ENCODE measurements around the gene RAPGEF3.

The RAPGEF3 gene

GRCh38 chr12:47773062-47773857 is 14.6 kb upstream of the RAPGEF3 start, which contains the start of gene SLC48A1 (continued):
- TF ChIP-seq ZNF24 (tag by site-specific recombination; IDR thresholded peaks at IDR 0.05) (no peak), ZBTB17 (tag by site-specific recombination; IDR thresholded peaks at IDR 0.05) (0 out of 2 replicates have a peak, but pooled peaks have one; percentile 17), ZNF423 (tag by site-specific recombination; IDR thresholded peaks at IDR 0.05) (peak; percentile 76), ZNF677 (tag by site-specific recombination; IDR thresholded peaks at IDR 0.05) (0 out of 2 replicates have a peak, but pooled peaks have one; percentile 21), SALL2 (tag by site-specific recombination; IDR thresholded peaks at IDR 0.05; ENCODE audit: borderline replicate concordance) (no peak), ZNF175 (tag by site-specific recombination; IDR thresholded peaks at IDR 0.05) (no peak), BCL11B (tag by site-specific recombination; IDR thresholded peaks at IDR 0.05; ENCODE audit: low read depth) (peak; percentile 21; the same call in 1 of the 2 replicates), ZBTB48 (tag by site-specific recombination; IDR thresholded peaks at IDR 0.05) (peak; percentile 91), ZNF776 (tag by site-specific recombination; IDR thresholded peaks at IDR 0.05; ENCODE audit: borderline replicate concordance) (no peak), ZFHX2 (tag by site-specific recombination; conservative IDR thresholded peaks at IDR 0.05) (peak; percentile 44), ZNF837 (tag by site-specific recombination; IDR thresholded peaks at IDR 0.05) (no peak), KLF16 (tag by site-specific recombination; IDR thresholded peaks at IDR 0.05) (0 out of 2 replicates have a peak, but pooled peaks have one; percentile 20), ZNF48 (tag by site-specific recombination; IDR thresholded peaks at IDR 0.05) (no peak)
- TF ChIP-seq, protein P1, sequence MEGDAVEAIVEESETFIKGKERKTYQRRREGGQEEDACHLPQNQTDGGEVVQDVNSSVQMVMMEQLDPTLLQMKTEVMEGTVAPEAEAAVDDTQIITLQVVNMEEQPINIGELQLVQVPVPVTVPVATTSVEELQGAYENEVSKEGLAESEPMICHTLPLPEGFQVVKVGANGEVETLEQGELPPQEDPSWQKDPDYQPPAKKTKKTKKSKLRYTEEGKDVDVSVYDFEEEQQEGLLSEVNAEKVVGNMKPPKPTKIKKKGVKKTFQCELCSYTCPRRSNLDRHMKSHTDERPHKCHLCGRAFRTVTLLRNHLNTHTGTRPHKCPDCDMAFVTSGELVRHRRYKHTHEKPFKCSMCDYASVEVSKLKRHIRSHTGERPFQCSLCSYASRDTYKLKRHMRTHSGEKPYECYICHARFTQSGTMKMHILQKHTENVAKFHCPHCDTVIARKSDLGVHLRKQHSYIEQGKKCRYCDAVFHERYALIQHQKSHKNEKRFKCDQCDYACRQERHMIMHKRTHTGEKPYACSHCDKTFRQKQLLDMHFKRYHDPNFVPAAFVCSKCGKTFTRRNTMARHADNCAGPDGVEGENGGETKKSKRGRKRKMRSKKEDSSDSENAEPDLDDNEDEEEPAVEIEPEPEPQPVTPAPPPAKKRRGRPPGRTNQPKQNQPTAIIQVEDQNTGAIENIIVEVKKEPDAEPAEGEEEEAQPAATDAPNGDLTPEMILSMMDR (tag by site-specific recombination; IDR thresholded peaks at IDR 0.05) = peak; percentile 74
- TF ChIP-seq, protein P2, sequence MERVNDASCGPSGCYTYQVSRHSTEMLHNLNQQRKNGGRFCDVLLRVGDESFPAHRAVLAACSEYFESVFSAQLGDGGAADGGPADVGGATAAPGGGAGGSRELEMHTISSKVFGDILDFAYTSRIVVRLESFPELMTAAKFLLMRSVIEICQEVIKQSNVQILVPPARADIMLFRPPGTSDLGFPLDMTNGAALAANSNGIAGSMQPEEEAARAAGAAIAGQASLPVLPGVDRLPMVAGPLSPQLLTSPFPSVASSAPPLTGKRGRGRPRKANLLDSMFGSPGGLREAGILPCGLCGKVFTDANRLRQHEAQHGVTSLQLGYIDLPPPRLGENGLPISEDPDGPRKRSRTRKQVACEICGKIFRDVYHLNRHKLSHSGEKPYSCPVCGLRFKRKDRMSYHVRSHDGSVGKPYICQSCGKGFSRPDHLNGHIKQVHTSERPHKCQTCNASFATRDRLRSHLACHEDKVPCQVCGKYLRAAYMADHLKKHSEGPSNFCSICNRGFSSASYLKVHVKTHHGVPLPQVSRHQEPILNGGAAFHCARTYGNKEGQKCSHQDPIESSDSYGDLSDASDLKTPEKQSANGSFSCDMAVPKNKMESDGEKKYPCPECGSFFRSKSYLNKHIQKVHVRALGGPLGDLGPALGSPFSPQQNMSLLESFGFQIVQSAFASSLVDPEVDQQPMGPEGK (tag by site-specific recombination; IDR thresholded peaks at IDR 0.05) = peak; percentile 88
- TF ChIP-seq, protein P3, sequence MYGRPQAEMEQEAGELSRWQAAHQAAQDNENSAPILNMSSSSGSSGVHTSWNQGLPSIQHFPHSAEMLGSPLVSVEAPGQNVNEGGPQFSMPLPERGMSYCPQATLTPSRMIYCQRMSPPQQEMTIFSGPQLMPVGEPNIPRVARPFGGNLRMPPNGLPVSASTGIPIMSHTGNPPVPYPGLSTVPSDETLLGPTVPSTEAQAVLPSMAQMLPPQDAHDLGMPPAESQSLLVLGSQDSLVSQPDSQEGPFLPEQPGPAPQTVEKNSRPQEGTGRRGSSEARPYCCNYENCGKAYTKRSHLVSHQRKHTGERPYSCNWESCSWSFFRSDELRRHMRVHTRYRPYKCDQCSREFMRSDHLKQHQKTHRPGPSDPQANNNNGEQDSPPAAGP (tag by site-specific recombination; IDR thresholded peaks at IDR 0.05) = no peak

DNA sequence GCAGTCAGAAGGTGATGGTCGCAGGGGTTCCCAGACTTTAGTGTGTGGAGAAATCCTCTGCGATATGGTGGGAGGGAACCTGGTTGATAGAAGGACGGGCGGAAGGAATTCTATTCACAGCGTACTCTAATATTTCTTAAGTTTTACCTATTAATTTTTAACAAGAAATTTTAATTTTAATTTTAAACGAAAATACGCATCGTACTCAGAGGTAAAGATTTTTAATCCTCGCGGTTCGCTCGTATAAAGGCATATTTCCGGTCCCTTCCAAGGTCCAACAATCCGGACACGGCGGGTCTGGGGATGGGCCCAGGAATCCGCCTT is 14.0 kb upstream of the RAPGEF3 start:
- POLR2A ChIA-PET = interaction anchor here (0.6 to 1.6 kb wide), 3 partner anchors 14 to 67 kb away, joined by 3 to 4 read pairs (median 4); partner anchors contain the start of gene RAPGEF3
- no peaks in the 10 kb centered on the region for H3K9me3 ChIP-seq (ENCODE audit: control insufficient read depth, insufficient read depth, low read depth, low read length)
- no peaks in the 10 kb centered on the region for H3K36me3 ChIP-seq (ENCODE audit: control insufficient read depth in 2 of 2, insufficient read depth in 1 of 2, low read length in 2 of 2)
- H3K4me1 ChIP-seq (ENCODE audit: control insufficient read depth, insufficient read depth, low read length) = no peaks in the 10 kb centered on the region; the same call in 1 of the 2 replicates
- CTCF ChIA-PET = interaction anchor here (0.5 to 19.6 kb wide), 12 partner anchors 10 to 417 kb away, joined by 3 to 784 read pairs (median 5); partner anchors contain the start of gene RAPGEF3
- peak overlapping the region; percentile 76 for H3K4me3 ChIP-seq (ENCODE audit: low read depth, low read length)
- no peak overlapping the region; the same call in 1 of the 2 replicates for H3K27ac ChIP-seq (ENCODE audit: extremely low read depth, low read depth, low read length)
- peak; percentile 61 for TF ChIP-seq ZBTB20 (tag by site-specific recombination; IDR thresholded peaks at IDR 0.05)
- no peak for TF ChIP-seq ZNF169 (tag by site-specific recombination; IDR thresholded peaks at IDR 0.05)
- TF ChIP-seq ZNF335 (tag by site-specific recombination; conservative IDR thresholded peaks at IDR 0.05) = peak; percentile 63
- TF ChIP-seq ZBTB8A (tag by site-specific recombination; IDR thresholded peaks at IDR 0.05) = peak; percentile 66
- TF ChIP-seq, protein P4, sequence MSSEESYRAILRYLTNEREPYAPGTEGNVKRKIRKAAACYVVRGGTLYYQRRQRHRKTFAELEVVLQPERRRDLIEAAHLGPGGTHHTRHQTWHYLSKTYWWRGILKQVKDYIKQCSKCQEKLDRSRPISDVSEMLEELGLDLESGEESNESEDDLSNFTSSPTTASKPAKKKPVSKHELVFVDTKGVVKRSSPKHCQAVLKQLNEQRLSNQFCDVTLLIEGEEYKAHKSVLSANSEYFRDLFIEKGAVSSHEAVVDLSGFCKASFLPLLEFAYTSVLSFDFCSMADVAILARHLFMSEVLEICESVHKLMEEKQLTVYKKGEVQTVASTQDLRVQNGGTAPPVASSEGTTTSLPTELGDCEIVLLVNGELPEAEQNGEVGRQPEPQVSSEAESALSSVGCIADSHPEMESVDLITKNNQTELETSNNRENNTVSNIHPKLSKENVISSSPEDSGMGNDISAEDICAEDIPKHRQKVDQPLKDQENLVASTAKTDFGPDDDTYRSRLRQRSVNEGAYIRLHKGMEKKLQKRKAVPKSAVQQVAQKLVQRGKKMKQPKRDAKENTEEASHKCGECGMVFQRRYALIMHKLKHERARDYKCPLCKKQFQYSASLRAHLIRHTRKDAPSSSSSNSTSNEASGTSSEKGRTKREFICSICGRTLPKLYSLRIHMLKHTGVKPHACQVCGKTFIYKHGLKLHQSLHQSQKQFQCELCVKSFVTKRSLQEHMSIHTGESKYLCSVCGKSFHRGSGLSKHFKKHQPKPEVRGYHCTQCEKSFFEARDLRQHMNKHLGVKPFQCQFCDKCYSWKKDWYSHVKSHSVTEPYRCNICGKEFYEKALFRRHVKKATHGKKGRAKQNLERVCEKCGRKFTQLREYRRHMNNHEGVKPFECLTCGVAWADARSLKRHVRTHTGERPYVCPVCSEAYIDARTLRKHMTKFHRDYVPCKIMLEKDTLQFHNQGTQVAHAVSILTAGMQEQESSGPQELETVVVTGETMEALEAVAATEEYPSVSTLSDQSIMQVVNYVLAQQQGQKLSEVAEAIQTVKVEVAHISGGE (tag by site-specific recombination; conservative IDR thresholded peaks at IDR 0.05; ENCODE audit: low read depth) = 0 out of 2 replicates have a peak, but pooled peaks have one; percentile 23
